Activated naive CD4-positive, alpha-beta T cell treated with anti-CD3 and anti-CD28 coated beads, Interleukin-2, amount 10 ng/mL, durations not matched to agents 7 days and 5 days (primary cell): ENCODE data around the gene PFDN1.

Source experiments
- CTCF ChIA-PET: fragments of 350-600 bp; sonication (Branson Sonifier 250); formaldehyde crosslinking; loops from one replicate; lab custom pipeline; 2021; ENCODE audit warnings: antibody characterized with exemption; lab: Charles Lee
- DNase-seq: peaks from one replicate; pipeline ENCODE4 v3.0.0-alpha.2; 2020
- H3K27ac Mint-ChIP-seq: one replicate; pipeline ENCODE4 v1.8.0; 2021; ENCODE audit warnings: mild to moderate bottlenecking, moderate library complexity, mixed read lengths
- H3K27me3 Mint-ChIP-seq: one replicate; pipeline ENCODE4 v1.8.0; 2021; ENCODE audit warnings: mild to moderate bottlenecking, mixed read lengths
- H3K36me3 Mint-ChIP-seq: one replicate; pipeline ENCODE4 v1.8.0; 2021; ENCODE audit warnings: mixed read lengths
- H3K4me1 Mint-ChIP-seq: one replicate; pipeline ENCODE4 v1.8.0; 2021; ENCODE audit warnings: mixed read lengths
- H3K4me3 Mint-ChIP-seq: one replicate; pipeline ENCODE4 v1.8.0; 2021; ENCODE audit warnings: mild to moderate bottlenecking, moderate library complexity, mixed read lengths
- H3K9me3 Mint-ChIP-seq: one replicate; pipeline ENCODE4 v1.8.0; 2021; ENCODE audit warnings: mixed read lengths

PFDN1 gene

DNA sequence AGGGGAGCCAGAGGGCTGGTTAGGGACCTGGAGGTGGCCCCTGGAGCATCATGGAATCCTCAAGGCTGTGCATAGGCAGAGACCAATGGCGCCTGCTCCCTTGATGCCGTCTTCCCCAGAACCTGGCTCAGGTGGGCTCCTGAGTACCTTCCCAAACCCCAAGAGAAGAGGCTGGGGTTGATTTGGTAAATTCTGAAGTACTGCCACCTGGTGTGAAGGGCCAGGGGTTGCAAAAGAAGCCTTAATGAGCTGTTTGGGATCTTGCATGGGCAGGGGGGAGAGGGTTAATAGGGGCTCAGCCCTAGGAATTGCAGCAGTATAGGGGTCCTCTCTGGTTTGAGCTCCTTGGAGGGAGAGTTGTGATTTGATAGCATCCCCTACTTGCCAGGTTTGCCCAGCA is 75.9 kb downstream of the PFDN1 start:
- H3K9me3 Mint-ChIP-seq = no peaks in the 10 kb centered on the region
- H3K27ac Mint-ChIP-seq = no peak overlapping the region
- no peak overlapping the region for H3K4me3 Mint-ChIP-seq
- peaks cover 17% of the 10 kb centered on the region for H3K27me3 Mint-ChIP-seq
- no peaks in the 10 kb centered on the region for H3K36me3 Mint-ChIP-seq
- peaks cover 1% of the 10 kb centered on the region for H3K4me1 Mint-ChIP-seq
- CTCF ChIA-PET = interaction anchor here (0.9 to 2.8 kb wide), 7 partner anchors 9 to 136 kb away, joined by 3 to 12 read pairs (median 4); no protein-coding TSS in a partner anchor
- DNase-seq = no peak

GRCh38 chr5:140225396-140225795 is 77.5 kb downstream of the PFDN1 start:
- H3K9me3 Mint-ChIP-seq = no peaks in the 10 kb centered on the region
- H3K27ac Mint-ChIP-seq = no peak overlapping the region
- H3K27me3 Mint-ChIP-seq = peaks cover 11% of the 10 kb centered on the region
- CTCF ChIA-PET = no interaction called here
- H3K4me3 Mint-ChIP-seq = no peak overlapping the region
- no peak for DNase-seq
- peaks cover 16% of the 10 kb centered on the region for H3K4me1 Mint-ChIP-seq
- no peaks in the 10 kb centered on the region for H3K36me3 Mint-ChIP-seq

- Mint-ChIP-seq H3K4me1 (peaks cover 20% of the 10 kb centered on the region), H3K4me3 (no peak overlapping the region), H3K9me3 (no peaks in the 10 kb centered on the region), H3K36me3 (no peaks in the 10 kb centered on the region), H3K27ac (no peak overlapping the region), H3K27me3 (peaks cover 11% of the 10 kb centered on the region)
- CTCF ChIA-PET = interaction anchor here (0.9 kb wide), 1 partner anchor 15 kb away, joined by 4 read pairs; no protein-coding TSS in a partner anchor
- no peak for DNase-seq
These were observed 78.2 kb downstream of the PFDN1 start for GRCh38 chr5:140224658-140225057.

DNA sequence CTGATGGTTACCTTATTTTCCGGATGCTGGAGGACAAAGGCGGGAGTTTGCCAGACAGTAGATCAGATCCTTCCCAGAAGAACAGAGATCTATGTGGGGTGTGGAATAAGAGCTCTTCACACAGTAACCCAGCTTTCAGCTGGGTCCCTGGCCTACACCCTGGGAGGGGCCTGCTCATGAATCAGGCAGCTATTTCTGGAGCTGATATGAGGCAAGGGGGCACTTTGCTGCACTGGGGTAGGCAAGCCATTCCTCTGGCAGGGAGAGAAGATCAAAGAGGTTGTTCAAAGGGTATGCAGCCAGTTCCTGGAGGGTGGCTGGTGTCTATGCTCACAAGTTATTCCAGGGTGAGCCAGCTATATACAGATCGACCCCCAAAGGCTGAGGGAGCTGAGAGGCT is 79.3 kb downstream of the PFDN1 start:
- CTCF ChIA-PET = interaction anchor here (0.8 to 0.9 kb wide), 2 partner anchors 16 to 18 kb away, joined by 3 to 4 read pairs; no protein-coding TSS in a partner anchor
- H3K27me3 Mint-ChIP-seq = peaks cover 10% of the 10 kb centered on the region
- no peaks in the 10 kb centered on the region for H3K9me3 Mint-ChIP-seq
- DNase-seq = no peak
- no peaks in the 10 kb centered on the region for H3K36me3 Mint-ChIP-seq
- no peak overlapping the region for H3K4me3 Mint-ChIP-seq
- peaks cover 20% of the 10 kb centered on the region for H3K4me1 Mint-ChIP-seq
- H3K27ac Mint-ChIP-seq = no peak overlapping the region

- peaks cover 7% of the 10 kb centered on the region for H3K27me3 Mint-ChIP-seq
- no peaks in the 10 kb centered on the region for H3K36me3 Mint-ChIP-seq
- H3K4me3 Mint-ChIP-seq = no peak overlapping the region
- H3K4me1 Mint-ChIP-seq = peaks cover 20% of the 10 kb centered on the region
- CTCF ChIA-PET = interaction anchor here (1.3 to 1.5 kb wide), 2 partner anchors 18 to 133 kb away, joined by 3 to 8 read pairs; no protein-coding TSS in a partner anchor
- H3K9me3 Mint-ChIP-seq = no peaks in the 10 kb centered on the region
- DNase-seq = no peak
- H3K27ac Mint-ChIP-seq = no peak overlapping the region
These were observed 80.5 kb downstream of the PFDN1 start for GRCh38 chr5:140222416-140222815.

GRCh38 chr5:140221697-140222223 is 81.1 kb downstream of the PFDN1 start:
- Mint-ChIP-seq H3K36me3 (no peaks in the 10 kb centered on the region), H3K4me3 (no peak overlapping the region), H3K9me3 (no peaks in the 10 kb centered on the region), H3K27me3 (peaks cover 3% of the 10 kb centered on the region), H3K27ac (no peak overlapping the region), H3K4me1 (peaks cover 20% of the 10 kb centered on the region)
- no peak for DNase-seq
- CTCF ChIA-PET = interaction anchor here (0.9 to 1.5 kb wide), 3 partner anchors 18 to 147 kb away, joined by 3 to 8 read pairs (median 3); no protein-coding TSS in a partner anchor

- no peaks in the 10 kb centered on the region for H3K36me3 Mint-ChIP-seq
- CTCF ChIA-PET = interaction anchor here (0.6 to 1.5 kb wide), 8 partner anchors 15 to 512 kb away, joined by 3 to 6 read pairs (median 3); no protein-coding TSS in a partner anchor
- no peak for DNase-seq
- peaks cover 20% of the 10 kb centered on the region for H3K4me1 Mint-ChIP-seq
- H3K27ac Mint-ChIP-seq = no peak overlapping the region
- no peak overlapping the region for H3K4me3 Mint-ChIP-seq
- H3K27me3 Mint-ChIP-seq = no peaks in the 10 kb centered on the region
- H3K9me3 Mint-ChIP-seq = no peaks in the 10 kb centered on the region
These were observed 82.2 kb downstream of the PFDN1 start for GRCh38 chr5:140220698-140221064.

- H3K9me3 Mint-ChIP-seq = no peaks in the 10 kb centered on the region
- H3K27me3 Mint-ChIP-seq = no peaks in the 10 kb centered on the region
- no peaks in the 10 kb centered on the region for H3K36me3 Mint-ChIP-seq
- no peak for DNase-seq
- peaks cover 20% of the 10 kb centered on the region for H3K4me1 Mint-ChIP-seq
- no peak overlapping the region for H3K4me3 Mint-ChIP-seq
- CTCF ChIA-PET = interaction anchor here (0.6 to 1.5 kb wide), 7 partner anchors 15 to 512 kb away, joined by 3 to 6 read pairs (median 3); no protein-coding TSS in a partner anchor
- H3K27ac Mint-ChIP-seq = no peak overlapping the region
These were observed 82.7 kb downstream of the PFDN1 start for GRCh38 chr5:140220032-140220697.

- Mint-ChIP-seq H3K4me1 (peaks cover 22% of the 10 kb centered on the region), H3K9me3 (no peaks in the 10 kb centered on the region), H3K27me3 (peaks cover 3% of the 10 kb centered on the region), H3K27ac (no peak overlapping the region), H3K4me3 (no peak overlapping the region), H3K36me3 (no peaks in the 10 kb centered on the region)
- no peak for DNase-seq
- CTCF ChIA-PET = interaction anchor here (0.7 to 1.5 kb wide), 3 partner anchors 14 to 68 kb away, joined by 3 to 6 read pairs (median 3); no protein-coding TSS in a partner anchor
These were observed 83.6 kb downstream of the PFDN1 start for GRCh38 chr5:140219068-140219991.

DNA sequence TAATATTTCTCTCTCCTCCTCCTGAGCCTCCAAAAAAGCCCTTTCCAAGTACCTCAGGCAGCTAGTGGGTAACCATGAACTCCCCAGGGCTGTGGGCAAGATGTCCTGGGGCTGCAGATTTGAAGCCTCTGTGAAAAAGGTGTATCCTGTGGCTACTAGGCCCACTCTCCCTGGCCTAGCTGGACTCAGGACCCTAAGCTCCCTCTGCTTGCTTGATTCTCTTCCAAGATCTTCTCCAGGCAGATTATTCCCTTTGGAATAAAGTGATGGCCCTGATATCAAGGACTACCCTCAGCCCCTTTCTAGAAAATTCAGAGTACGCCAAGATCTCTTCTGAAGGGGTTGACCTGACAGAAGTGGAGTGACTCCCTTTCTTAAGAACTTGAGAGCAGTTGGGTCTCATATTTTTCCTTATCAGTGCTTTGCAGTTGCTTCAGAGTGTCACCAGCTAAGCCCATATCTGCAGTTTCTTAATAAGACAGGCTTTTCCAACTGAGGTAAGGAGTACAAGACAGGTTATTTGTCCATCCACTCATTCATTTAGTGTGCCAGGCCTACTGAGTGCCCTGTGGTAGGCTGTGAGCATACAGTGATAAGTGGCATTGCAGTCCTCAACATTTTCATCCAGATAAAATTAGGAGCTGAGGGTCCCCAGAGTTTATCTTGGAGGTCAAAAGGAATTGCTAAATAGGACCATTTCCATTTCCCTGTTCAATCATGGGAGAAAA is 85.4 kb downstream of the PFDN1 start:
- no peak overlapping the region for H3K4me3 Mint-ChIP-seq
- H3K36me3 Mint-ChIP-seq = no peaks in the 10 kb centered on the region
- no peak for DNase-seq
- CTCF ChIA-PET = interaction anchor here (0.7 to 2.3 kb wide), 5 partner anchors 10 to 27 kb away, joined by 3 to 9 read pairs (median 3); no protein-coding TSS in a partner anchor
- no peaks in the 10 kb centered on the region for H3K9me3 Mint-ChIP-seq
- no peak overlapping the region for H3K27ac Mint-ChIP-seq
- H3K27me3 Mint-ChIP-seq = peaks cover 3% of the 10 kb centered on the region
- peaks cover 22% of the 10 kb centered on the region for H3K4me1 Mint-ChIP-seq

GRCh38 chr5:140216478-140217074 is 86.3 kb downstream of the PFDN1 start:
- Mint-ChIP-seq H3K27ac (no peak overlapping the region), H3K36me3 (no peaks in the 10 kb centered on the region), H3K4me1 (peaks cover 16% of the 10 kb centered on the region), H3K27me3 (peaks cover 3% of the 10 kb centered on the region), H3K9me3 (no peaks in the 10 kb centered on the region), H3K4me3 (no peak overlapping the region)
- DNase-seq = no peak
- CTCF ChIA-PET = interaction anchor here (0.7 to 2.3 kb wide), 4 partner anchors 11 to 28 kb away, joined by 3 to 9 read pairs (median 3); no protein-coding TSS in a partner anchor

DNA sequence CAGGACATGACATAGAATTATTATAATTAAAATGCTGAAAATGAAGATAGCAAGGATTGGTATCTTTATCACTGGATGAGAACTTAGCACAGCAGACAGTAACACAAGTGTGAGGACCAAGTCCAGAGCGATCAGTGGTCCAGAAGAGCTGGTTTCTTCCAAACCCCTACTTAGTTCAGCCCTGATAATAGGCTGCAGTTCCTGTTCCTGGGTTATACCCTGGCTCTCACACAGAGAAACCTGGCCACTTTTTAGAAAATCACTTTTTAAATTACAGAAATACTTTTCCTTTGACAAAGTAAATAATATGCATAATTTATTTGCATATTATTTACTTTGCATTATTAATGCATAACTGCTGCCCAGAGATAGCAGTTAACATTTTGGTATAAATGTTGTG is 87.6 kb downstream of the PFDN1 start:
- Mint-ChIP-seq H3K9me3 (no peaks in the 10 kb centered on the region), H3K27ac (no peak overlapping the region), H3K27me3 (peaks cover 3% of the 10 kb centered on the region), H3K4me1 (peaks cover 5% of the 10 kb centered on the region), H3K4me3 (no peak overlapping the region), H3K36me3 (no peaks in the 10 kb centered on the region)
- DNase-seq = no peak
- CTCF ChIA-PET = interaction anchor here (2.3 kb wide), 1 partner anchor 12 kb away, joined by 9 read pairs; no protein-coding TSS in a partner anchor

- CTCF ChIA-PET = no interaction called here
- Mint-ChIP-seq H3K4me1 (peaks cover 2% of the 10 kb centered on the region), H3K4me3 (no peak overlapping the region)
These were observed 88.1 kb downstream of the PFDN1 start for GRCh38 chr5:140214831-140215230.

More at GRCh38 chr5:140214831-140215230, 88.1 kb downstream of the PFDN1 start:
- no peaks in the 10 kb centered on the region for H3K36me3 Mint-ChIP-seq
- DNase-seq = no peak
- no peaks in the 10 kb centered on the region for H3K9me3 Mint-ChIP-seq
- no peak overlapping the region for H3K27ac Mint-ChIP-seq
- peaks cover 3% of the 10 kb centered on the region for H3K27me3 Mint-ChIP-seq
